SU-DHL-6 (cell line): ENCODE measurements around the gene HERC4.

ENCODE experiments used
- H2AFZ ChIP-seq: fragments of 200-600 bp; sonication (generic); 2 replicates; pipeline ENCODE4 v1.6.1; 2014; ENCODE audit warnings: low read depth, mild to moderate bottlenecking, moderate library complexity, mixed read lengths, antibody characterized with exemption, low read length; ENCODE audit not compliant: severe bottlenecking
- H3F3A ChIP-seq: fragments of 200-600 bp; shearing (Covaris generic); 2 replicates; pipeline ENCODE4 v1.6.0; 2016; ENCODE audit warnings: antibody characterized with exemption, mild to moderate bottlenecking; ENCODE audit not compliant: insufficient read depth
- H3K27ac ChIP-seq: fragments of 200-600 bp; sonication (generic); 2 replicates; pipeline ENCODE4 v1.5.1; 2016; ENCODE audit warnings: low read depth, mild to moderate bottlenecking, low read length, moderate library complexity, mixed read lengths
- H3K27me3 ChIP-seq: fragments of 200-600 bp; sonication (generic), shearing (Covaris generic); 2 replicates; pipeline ENCODE4 v1.6.0; 2014; ENCODE audit warnings: mild to moderate bottlenecking, low read length
- H3K36me3 ChIP-seq: fragments of 200-600 bp; sonication (generic); 2 replicates; pipeline ENCODE4 v1.6.1; 2014; ENCODE audit warnings: mild to moderate bottlenecking, low read length, mixed read lengths
- H3K4me2 ChIP-seq: fragments of 300-600, 200-600 bp; shearing (Covaris generic), sonication (generic); 2 replicates; pipeline ENCODE4 v1.6.0; 2014; ENCODE audit warnings: low read length, low read depth, mild to moderate bottlenecking; ENCODE audit not compliant: poor library complexity, severe bottlenecking
- H3K4me3 ChIP-seq: fragments of 200-600 bp; sonication (generic); 2 replicates; pipeline ENCODE4 v1.5.1; 2014; ENCODE audit warnings: antibody characterized with exemption, low read length, mild to moderate bottlenecking, mixed read lengths; ENCODE audit not compliant: insufficient read depth, poor library complexity, severe bottlenecking
- H3K79me2 ChIP-seq: fragments of 200-600 bp; sonication (generic); 2 replicates; pipeline ENCODE4 v1.6.1; 2014; ENCODE audit warnings: mild to moderate bottlenecking, low read length, moderate library complexity; ENCODE audit not compliant: insufficient read depth
- H3K9ac ChIP-seq: fragments of 200-600 bp; sonication (generic); 2 replicates; pipeline ENCODE4 v1.7.0; 2014; ENCODE audit warnings: mild to moderate bottlenecking, low read length
- H3K9me2 ChIP-seq: fragments of 200-600 bp; sonication (generic); replicated peaks from 2 replicates; pipeline ENCODE4 v1.6.1; 2014; ENCODE audit warnings: low read length; ENCODE audit not compliant: insufficient read depth
- H3K9me3 ChIP-seq: fragments of 200-600 bp; sonication (generic); 2 replicates; pipeline ENCODE4 v1.6.1; 2014; ENCODE audit warnings: low read length, mixed read lengths; ENCODE audit not compliant: insufficient read depth
- H4K20me1 ChIP-seq: fragments of 200-600 bp; sonication (generic); 2 replicates; pipeline ENCODE4 v1.6.1; 2014; ENCODE audit warnings: low read depth, mild to moderate bottlenecking, antibody characterized with exemption, low read length, moderate library complexity, mixed read lengths
- CTCF ChIP-seq: fragments of 200-600 bp; sonication (generic); IDR thresholded peaks from one replicate; pipeline ENCODE4 v1.5.1; 2017; ENCODE audit warnings: antibody characterized with exemption, mild to moderate bottlenecking, low read length, moderate library complexity; ENCODE audit not compliant: insufficient read depth, poor library complexity, severe bottlenecking
- EZH2phosphoT487 ChIP-seq: fragments of 200-600 bp; sonication (generic), shearing (Covaris generic); conservative IDR thresholded peaks from 2 replicates; pipeline ENCODE4 v1.6.1; 2018; ENCODE audit warnings: mild to moderate bottlenecking, antibody characterized with exemption, low read length, moderate library complexity, mixed read lengths

Gene HERC4

GRCh38 chr10:68010426-68010940 lies 64.6 kb downstream of the HERC4 start:
- Histone ChIP-seq H3K9me2 (no peaks in the 10 kb centered on the region), H3K27me3 (no peaks in the 10 kb centered on the region), H3K4me3 (no peak overlapping the region), H3K9ac (no peak overlapping the region), H3K9me3 (no peaks in the 10 kb centered on the region), H3F3A (no peaks in the 10 kb centered on the region), H3K79me2 (no peaks in the 10 kb centered on the region), H3K4me2 (no peak overlapping the region), H2AFZ (no peak overlapping the region), H3K27ac (no peak overlapping the region), H3K36me3 (peaks cover 9% of the 10 kb centered on the region; the same call in 1 of the 2 replicates), H4K20me1 (no peaks in the 10 kb centered on the region)
- TF ChIP-seq EZH2phosphoT487 (no peak), CTCF (no peak)

GRCh38 chr10:68007356-68007755 lies 67.7 kb downstream of the HERC4 start:
- Histone ChIP-seq H3K79me2 (no peaks in the 10 kb centered on the region), H3K4me2 (no peak overlapping the region), H3K9me3 (no peaks in the 10 kb centered on the region), H3K27ac (no peak overlapping the region), H2AFZ (no peak overlapping the region), H3F3A (no peaks in the 10 kb centered on the region), H3K36me3 (0 out of 2 replicates have a peak, but pooled peaks cover 3% of the 10 kb centered on the region), H3K9ac (no peak overlapping the region), H3K27me3 (no peaks in the 10 kb centered on the region), H3K9me2 (no peaks in the 10 kb centered on the region), H3K4me3 (no peak overlapping the region), H4K20me1 (no peaks in the 10 kb centered on the region)
- TF ChIP-seq EZH2phosphoT487 (no peak), CTCF (no peak)

GRCh38 chr10:68001539-68001938 lies 73.5 kb downstream of the HERC4 start:
- H3F3A ChIP-seq = no peaks in the 10 kb centered on the region
- no peaks in the 10 kb centered on the region for H4K20me1 ChIP-seq
- H3K9me2 ChIP-seq = no peaks in the 10 kb centered on the region
- no peak overlapping the region for H3K9ac ChIP-seq
- TF ChIP-seq CTCF = no peak
- no peak for TF ChIP-seq EZH2phosphoT487
- no peak overlapping the region for H3K27ac ChIP-seq
- no peak overlapping the region for H2AFZ ChIP-seq
- H3K79me2 ChIP-seq = no peaks in the 10 kb centered on the region
- H3K36me3 ChIP-seq = no peaks in the 10 kb centered on the region; the same call in 1 of the 2 replicates
- H3K4me3 ChIP-seq = no peak overlapping the region
- no peak overlapping the region for H3K4me2 ChIP-seq
- no peaks in the 10 kb centered on the region for H3K27me3 ChIP-seq
- no peaks in the 10 kb centered on the region for H3K9me3 ChIP-seq
